Femur (tissue), 1 donor: ENCODE measurements around the gene GRAMD2B.
"Not testable (repeated sequence)": the region's sequence is repeated elsewhere in the genome, so short reads cannot be mapped to it uniquely, and the experiment has no call there.

ENCODE experiments used
- DNase-seq: peaks from one replicate; pipeline ENCODE4 v3.0.0-alpha.2; 2017

The GRAMD2B gene

DNA sequence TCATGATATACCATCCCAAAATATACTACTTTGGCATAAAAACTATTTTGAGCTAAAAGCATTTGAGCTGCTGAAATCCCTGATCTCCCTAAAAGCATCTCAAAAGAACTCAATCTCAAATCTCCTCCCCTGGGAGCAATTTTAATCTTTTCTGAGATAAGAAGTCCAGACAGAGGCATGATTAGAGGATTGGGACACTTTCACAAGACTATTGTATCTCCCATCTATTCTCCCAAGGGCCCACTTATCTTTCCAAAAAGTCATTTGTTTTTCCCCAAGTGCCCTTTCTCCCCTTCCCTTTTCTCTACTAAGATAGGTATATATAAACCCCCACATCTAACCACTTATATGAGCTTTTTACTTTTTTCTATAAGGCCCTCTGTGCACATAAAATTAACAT lies 92.1 kb downstream of the GRAMD2B start:
- no peak for DNase-seq

DNA sequence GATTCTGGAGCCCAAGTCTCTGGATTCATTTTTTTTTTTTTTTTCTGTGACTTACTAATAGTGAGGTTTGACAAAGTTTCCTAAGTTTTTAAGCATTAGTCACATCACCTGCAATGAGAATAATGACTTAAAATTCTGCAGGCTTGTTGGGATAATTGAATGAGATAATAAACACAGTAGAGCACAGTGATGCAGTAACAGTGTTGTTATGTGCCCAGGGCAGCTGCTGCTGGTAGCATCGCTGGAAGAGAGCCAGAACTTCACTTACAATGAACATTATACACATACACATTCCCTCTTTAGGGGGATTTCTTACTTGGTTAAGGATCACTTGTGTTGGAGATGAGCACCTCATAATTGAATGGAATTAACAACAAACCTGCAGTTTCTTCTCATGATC lies 92.9 kb downstream of the GRAMD2B start:
- no peak for DNase-seq

DNA sequence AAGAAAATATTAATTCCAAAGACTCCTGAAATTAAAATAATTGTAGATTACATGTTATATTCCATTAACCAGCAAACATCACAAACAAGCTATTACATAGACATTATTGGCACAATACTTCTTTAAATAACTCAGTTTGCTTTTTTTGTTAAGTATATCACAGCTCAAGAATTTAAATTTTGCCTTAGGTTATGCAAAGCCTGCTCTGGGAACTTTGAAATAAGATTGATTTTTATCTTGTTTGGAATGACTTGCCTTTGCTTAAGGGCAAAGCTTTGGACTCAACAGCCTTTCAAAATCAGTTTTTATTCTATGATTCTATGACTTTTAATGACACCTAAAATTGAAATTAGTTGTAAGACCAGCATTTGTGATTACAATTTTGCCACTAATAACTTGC lies 93.6 kb downstream of the GRAMD2B start:
- no peak for DNase-seq

DNA sequence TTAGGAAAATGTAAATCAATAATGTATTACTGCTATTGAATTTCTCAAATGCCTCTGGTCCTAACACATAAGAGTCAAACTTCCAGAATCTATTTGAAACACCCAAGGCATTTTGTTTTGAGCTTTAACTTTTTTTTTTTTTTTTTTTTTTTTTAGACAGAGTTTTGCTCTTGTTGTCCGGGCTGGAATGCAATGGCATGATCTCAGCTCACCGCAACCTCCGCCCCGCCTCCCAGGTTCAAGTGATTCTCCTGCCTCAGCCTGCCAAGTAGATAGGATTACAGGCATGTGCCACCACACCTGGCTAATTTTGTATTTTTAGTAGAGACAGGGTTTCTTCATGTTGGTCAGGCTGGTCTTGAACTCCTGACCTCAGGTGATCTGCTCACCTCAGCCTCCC lies 96.0 kb downstream of the GRAMD2B start:
- DNase-seq = not testable (repeated sequence)

DNA sequence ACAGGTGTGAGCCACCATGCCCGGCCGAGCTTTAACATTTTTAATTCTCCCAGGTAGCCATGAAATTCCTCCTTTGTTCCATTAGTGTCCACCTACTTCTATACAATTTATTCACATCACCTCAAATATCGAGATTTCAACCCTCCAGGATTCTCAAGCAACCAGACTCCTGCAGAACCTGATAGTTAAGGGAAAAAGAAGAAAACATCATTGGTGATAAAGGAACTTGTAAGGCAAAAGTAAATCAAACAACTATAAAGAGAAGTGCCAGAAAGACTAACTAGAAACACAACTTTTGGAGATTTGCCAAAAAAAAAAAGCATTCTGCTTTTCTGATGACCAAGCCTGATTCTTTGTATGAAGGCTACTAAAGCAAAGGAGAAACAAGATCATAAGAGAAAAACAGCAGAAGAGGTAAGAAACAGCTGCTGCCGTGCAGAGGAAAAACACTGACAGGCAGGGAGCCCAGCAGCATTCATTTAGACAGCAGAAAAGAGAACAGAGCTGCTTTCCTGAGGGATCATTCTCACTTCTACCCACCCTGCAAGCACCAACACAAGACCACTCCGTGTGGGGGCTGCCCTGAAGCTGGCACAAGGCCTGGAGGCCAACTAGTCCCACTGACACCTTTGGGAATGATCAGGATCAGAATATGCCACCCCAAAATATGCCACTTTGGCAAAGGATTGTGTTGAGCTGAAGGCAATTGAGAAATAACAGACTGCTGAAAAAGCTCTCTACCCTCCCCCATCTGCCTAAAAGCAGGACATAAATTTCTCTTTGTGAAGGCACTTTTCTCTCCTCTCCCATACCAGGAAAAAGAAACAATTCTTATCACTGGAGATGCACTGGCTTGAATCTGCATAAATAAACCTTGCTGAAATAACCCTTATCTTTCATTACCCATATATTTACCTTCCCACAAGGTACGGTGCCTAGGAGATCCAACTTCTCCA lies 96.7 kb downstream of the GRAMD2B start:
- no peak for DNase-seq

DNA sequence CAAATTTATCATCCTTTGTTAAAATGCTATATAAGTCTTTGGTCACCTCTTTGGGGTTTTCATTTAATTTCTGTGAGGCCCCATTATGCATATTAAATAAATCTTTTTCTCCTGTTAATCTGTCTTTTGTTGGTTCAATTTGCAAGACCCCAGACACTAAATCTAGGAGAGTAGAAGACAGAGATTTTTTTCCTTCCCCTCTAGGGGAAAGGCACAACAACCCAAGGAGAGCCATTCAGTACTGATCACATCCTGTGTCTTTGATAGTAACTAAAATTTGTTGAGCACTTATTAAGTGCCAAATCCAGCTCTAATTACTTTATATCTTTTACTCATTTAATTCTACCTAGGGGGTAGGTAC lies 97.4 kb downstream of the GRAMD2B start:
- no peak for DNase-seq

DNA sequence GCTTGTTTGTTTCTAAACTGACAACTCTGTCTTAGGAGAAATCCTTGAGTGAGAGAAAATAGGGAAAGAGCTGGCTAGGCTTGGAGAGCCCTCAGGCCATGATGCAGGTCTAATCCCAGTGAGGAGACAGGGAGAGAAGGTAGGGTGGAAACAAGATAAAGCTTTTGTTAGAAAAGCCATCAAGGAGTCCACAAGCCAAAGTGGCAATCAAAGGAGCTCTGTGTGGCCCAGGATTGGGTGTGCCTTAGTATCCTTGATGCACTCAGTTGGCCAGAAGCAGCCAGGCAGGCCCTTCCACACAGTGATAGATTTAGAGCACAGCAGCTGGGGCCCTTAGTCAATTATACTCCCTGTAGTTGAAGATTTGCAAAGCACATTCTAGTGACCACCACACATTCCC lies 97.9 kb downstream of the GRAMD2B start:
- DNase-seq = no peak

DNA sequence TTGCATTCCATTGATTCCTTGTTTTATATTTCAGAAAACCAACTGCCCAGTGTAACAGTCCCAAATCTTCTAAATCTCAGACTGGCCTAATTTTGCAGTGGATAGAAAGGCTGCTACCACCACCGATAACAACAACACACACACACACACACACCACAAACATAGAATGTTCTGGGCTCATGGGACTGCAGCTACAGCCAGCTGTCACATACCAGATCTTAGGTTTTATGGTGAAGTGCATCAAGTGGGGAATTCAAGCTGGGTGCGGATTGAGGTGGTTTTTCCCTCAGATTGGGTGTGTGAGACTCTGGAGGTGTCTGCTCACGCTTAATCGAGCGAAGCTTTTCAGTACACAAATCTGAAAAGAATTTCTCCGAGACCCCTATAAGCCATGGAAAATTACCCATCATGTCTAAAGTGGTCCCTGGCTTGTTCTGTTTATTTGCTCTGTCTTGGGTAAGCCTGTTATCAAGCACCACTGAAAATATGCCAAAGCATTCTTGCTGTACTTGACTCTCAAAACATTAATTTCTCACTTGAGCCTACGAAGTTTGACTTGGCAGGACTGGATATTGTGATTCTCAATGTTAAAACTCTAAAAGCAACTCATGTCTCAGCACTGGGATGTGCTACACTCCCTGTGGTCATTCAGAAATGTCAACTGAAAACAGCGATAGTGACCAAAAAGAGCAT lies 100.8 kb downstream of the GRAMD2B start:
- DNase-seq = no peak

DNA sequence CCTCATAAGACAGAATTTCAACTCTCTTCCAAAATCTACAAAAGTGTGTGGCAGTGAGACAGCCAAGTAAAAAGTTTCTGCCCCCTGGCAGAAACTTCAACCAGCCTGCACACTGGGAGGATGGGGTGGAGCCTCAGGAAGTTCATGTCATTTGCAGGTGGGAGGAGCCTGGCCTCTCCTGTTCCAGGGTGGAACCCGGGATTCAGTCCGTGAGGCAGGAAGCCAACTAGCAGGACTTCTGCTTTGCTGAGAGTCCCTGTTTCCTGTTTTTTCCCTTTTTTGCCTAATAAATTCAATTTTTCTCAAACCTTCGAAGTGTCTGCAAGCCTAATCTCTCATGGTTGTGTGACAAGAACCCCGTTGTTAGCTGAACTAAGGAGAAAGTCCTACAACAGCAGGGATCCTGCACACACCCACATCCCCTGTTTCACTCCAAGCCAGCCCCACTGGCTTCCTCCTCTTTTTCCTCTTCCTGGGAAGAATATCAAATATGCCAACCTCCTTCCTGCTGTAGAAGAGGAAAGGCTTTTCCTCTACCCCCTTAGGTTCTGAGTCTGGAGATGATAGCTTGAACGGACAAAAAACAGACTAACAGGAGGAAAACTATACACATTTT lies 102.5 kb downstream of the GRAMD2B start:
- DNase-seq = no peak

DNA sequence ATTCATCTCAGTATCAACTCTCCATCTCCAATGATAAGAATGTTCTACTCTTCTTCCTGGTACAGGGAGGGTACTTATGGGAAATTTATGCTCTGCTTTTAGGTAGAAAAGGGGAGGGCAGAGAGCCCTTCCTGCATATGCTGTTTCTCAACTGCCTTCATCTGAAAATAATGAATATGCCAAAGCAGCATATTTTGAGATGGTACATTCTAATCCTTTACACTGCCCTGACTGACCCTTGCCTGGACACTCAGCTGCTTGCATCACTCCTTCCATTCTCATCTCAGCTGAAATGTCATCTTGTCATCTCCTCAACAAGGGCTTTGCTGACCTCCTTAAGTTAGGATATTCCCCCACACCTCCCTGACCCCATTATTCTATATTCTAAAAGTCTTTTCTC lies 103.3 kb downstream of the GRAMD2B start:
- no peak for DNase-seq

DNA sequence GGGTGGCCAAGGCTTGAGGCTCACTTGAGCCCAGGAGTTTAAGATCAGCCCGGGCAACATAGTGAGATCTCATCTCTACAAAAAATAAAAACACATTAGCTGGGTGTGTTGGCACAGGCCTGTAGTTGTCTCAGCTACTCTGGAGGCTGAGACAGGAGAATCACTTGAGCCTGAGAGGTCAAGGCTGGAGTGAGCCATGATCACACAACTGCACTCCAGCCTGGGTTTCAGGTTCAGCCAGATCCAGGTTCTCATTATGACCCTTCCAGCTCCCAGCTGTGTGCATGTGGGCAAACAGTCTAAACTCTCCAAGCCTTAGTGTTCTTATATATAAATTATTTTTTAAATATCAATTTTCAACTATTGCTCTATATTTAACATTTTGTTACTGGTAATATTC lies 103.9 kb downstream of the GRAMD2B start:
- no peak for DNase-seq

DNA sequence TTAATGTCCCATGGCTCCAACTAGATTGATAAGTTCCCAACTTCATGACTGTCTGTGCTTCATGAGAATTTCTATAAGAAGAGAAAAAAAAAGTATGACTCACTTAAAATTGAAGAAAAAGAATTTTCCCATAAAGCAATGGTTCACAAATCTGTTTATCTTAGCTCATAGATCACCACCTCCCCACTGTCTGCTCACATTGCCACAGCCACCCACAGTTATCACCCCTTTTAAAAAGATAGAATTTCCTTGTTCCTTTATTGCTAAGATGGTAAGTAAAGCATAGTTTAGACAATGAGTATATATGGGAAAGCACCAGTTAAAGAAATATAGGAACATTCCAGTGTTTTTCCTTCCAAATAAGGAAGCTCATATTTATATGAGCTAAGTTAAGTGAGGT lies 104.7 kb downstream of the GRAMD2B start:
- no peak for DNase-seq

DNA sequence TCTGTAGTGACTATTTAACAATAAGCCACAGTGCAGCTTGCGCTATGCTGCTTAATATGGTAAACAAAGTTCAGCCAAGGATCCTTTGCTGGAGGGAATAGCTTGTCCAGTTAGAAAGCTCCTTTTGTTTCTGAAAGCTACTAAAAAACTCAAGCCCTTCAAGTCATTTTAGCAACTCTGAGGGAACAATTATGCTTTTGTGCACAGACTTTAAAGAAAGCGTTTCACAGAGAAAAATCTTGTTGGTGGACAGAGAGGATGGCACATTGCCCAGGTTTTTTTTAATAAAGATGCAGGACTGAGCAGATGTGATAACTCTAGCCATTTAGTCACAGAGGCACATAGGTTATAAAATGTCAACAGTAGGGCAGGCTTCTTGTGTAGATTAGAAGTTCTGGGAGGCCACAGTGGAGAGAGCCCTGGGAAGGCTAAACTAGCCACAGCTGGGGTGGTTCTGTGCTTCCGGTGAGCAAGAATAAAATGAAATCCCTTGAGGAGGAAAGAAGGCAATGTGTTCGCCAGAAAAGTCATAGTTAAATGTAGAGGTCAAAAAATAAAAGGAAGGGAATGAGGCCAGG lies 108.4 kb downstream of the GRAMD2B start:
- DNase-seq = no peak

DNA sequence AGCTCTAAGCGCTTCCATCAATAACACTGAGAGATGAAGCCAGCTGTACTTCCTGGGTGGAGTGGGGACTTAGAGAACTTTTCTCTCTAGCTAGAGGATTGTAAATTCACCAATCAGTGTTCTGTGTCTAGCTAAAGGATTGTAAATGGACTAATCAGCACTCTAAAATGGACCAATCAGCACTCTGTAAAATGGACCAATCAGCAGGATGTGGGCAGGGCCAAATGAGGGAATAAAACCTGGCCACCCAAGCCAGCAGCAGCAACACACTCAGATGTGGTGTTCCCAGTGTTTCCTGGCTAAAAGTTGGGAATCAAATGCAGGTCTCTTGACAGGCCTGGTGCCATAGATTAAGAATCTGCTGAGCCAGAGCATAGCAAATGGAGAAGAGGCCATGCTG lies 111.3 kb downstream of the GRAMD2B start:
- DNase-seq = no peak

DNA sequence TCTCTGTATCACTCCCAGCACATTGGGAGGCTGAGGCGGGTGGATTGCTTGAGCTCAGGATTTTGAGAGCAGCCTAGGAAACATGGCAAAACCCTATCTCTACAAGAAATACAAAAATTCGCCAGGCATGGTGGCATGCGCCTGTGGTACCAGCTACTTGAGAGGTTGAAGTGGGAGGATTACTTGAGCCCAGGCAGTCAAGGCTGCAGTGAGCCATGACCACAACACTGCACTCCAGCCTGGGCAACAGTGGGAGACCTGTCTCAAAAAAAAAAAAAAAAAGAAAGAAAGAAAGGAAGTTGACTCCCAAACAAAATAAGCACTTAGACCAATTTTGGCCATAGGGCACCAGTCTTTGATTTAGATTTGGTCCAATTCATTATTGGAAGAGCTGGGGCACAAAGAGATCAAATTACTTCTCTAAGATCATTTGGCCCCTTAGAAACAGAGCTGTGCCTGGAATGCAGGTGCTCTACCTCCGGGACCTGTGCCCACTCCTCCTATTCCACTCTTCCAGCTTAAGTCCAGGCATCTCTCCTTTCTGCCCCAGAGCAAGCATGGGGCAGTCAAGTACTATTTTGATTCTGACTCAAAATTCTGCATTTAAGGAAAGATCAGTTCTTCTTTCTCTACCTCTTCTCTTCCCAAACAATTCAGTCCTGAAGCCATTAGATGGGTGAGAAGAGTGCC lies 112.8 kb downstream of the GRAMD2B start:
- no peak for DNase-seq

DNA sequence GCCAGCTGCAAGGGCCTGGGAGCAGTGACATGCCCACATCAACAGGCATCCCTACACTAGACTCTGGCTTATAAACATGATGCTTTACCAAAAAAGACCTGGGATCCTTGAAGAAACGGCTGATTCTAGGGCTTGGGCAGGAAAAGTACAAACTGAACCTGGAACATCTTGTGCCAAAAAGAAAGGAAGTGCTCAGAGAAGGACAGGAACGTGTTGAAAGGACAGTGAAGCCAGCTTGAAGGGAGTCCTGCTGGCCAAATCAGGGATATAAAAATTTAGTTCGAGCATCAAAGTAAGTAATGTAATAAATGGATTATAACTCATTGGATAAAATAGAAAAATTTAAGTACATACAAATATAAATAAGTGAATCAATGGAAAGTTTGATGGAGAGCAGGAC lies 113.7 kb downstream of the GRAMD2B start:
- DNase-seq = no peak

DNA sequence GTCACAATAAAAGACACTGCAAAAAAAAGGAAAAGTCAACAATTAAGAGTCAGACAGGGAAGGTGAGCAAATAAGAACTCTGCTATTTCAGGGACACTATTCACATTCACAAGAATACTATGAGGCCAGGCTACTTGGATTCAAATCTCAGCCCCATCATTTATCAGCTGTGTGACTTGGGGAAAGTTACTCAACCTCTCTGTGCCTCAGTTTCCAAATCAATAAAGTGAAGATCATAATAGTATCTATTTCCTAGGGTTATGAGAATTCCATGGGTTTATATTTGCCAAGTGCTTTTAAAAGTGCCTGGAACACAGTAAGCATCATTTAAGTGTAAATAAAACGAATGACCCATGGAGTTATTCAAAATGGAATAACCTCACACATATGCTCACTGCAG lies 115.4 kb downstream of the GRAMD2B start:
- no peak for DNase-seq

DNA sequence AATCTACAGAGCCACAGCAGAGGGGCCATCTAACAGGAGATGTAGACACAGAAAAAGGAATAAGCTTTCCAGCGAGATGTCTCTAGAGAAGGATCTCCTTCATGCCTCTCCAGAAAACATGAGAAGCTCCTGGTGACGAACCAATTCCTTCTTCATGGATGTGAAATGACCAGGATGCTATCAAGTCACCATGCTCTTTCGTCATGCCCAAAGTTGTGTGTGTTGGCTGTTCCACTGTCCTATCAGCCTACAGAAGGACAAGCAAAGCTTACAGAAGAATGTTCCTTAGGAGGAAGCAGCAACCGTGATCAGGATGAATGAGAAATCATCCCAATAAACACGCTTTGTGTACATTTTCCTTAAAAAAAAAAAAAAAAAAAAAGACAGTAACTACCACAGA lies 117.4 kb downstream of the GRAMD2B start:
- no peak for DNase-seq

DNA sequence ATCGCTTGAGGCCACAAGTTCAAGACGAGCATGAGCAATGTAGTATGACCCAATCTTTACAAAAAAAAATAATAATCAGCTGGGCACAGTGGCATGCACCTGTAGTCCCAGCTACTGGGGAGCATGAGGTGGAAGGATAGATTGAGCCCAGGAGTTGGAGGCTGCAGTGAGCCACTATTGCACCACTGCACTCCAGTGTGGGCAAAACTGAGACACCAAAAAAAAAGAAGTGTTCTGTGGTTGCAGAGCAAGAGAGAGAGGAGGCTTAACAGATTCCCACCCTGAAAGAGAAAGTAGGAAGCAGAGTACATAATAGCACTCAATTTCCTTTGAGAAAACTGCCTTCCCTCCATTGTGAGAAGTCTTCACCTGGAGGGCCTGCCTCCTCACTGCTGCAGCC lies 119.2 kb downstream of the GRAMD2B start:
- DNase-seq = no peak

DNA sequence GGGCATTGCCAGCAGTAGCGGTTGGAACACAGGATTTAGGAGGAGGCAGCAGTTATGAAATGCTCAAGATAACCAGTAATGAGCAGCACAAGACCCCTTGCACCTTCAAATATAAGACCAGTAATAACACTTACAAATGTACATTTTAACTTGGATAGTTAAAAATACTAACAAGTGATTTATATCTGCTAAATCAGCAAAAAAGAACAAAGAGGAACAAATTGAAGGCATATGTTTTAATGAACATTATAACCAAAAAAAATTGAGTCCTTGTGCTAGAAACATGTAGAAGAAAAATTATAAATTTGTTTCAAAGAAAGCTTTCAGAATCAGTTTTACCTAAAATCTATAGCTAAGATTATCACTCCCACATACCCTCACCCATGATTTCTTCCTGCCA lies 119.8 kb downstream of the GRAMD2B start:
- no peak for DNase-seq

DNA sequence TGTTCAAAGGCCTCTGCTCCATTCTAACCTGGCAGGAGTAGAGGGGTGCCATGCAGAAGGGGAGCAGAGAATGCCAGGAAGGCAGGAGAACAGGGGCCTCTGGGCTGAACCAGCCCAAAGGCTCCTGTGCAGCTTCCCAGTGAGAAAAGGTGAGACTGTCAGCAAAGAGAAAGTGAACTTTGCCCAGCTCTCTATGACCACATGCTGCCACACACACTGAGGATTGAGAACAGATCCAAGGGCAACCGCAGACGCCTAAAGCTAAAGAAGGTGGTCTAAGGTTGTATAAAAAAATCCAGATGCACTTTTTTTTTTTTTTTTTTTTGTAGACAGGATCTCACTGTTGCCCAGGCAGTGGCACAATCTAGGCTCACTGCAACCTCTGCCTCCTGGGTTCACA lies 120.5 kb downstream of the GRAMD2B start:
- no peak for DNase-seq
